OCI-LY1 (cell line): ENCODE data around the gene RBM46.

Experiments used
- H2AFZ ChIP-seq: fragments of 200-600 bp; sonication (generic), shearing (Covaris generic); 2 replicates; pipeline ENCODE4 v1.6.0; 2014; ENCODE audit warnings: antibody characterized with exemption, mild to moderate bottlenecking, low read length
- H3F3A ChIP-seq: fragments of 200-600 bp; sonication (generic), shearing (Covaris generic); 2 replicates; pipeline ENCODE4 v1.6.0; 2014; ENCODE audit warnings: mild to moderate bottlenecking, antibody characterized with exemption, low read length, moderate library complexity; ENCODE audit not compliant: insufficient read depth
- H3K27ac ChIP-seq: fragments of 200-600 bp; sonication (generic); 2 replicates; pipeline ENCODE4 v1.5.1; 2014; ENCODE audit warnings: low read length, mixed run types, mild to moderate bottlenecking, low read depth; ENCODE audit not compliant: poor library complexity, severe bottlenecking
- H3K27me3 ChIP-seq: fragments of 200-600 bp; sonication (generic); 2 replicates; pipeline ENCODE4 v1.6.0; 2014; ENCODE audit warnings: antibody characterized with exemption, mild to moderate bottlenecking, low read length, moderate library complexity; ENCODE audit not compliant: insufficient read depth
- H3K36me3 ChIP-seq: fragments of 200-600 bp; sonication (generic); 2 replicates; pipeline ENCODE4 v1.6.1; 2014; ENCODE audit warnings: mild to moderate bottlenecking, antibody characterized with exemption, low read length, moderate library complexity, mixed read lengths; ENCODE audit not compliant: insufficient read depth
- H3K4me1 ChIP-seq: fragments of 200-600 bp; sonication (generic); 2 replicates; pipeline ENCODE4 v1.5.1; 2014; ENCODE audit warnings: mild to moderate bottlenecking, low read length, moderate library complexity; ENCODE audit not compliant: insufficient read depth, severe bottlenecking
- H3K4me2 ChIP-seq: fragments of 200-600 bp; sonication (generic), shearing (Covaris generic); 2 replicates; pipeline ENCODE4 v1.6.1; 2014; ENCODE audit warnings: low read length
- H3K4me3 ChIP-seq: fragments of 200-600 bp; sonication (generic); 2 replicates; pipeline ENCODE4 v1.5.1; 2014; ENCODE audit warnings: low read length, low read depth, mild to moderate bottlenecking, mixed read lengths; ENCODE audit not compliant: poor library complexity, severe bottlenecking
- H3K79me2 ChIP-seq: fragments of 200-600 bp; shearing (Covaris generic); 2 replicates; pipeline ENCODE4 v1.6.1; 2016; ENCODE audit warnings: mixed run types, low read length, mixed read lengths; ENCODE audit not compliant: insufficient read depth
- H3K9ac ChIP-seq: fragments of 200-600 bp; sonication (generic), shearing (Covaris generic); 2 replicates; pipeline ENCODE4 v1.6.1; 2014; ENCODE audit warnings: mild to moderate bottlenecking, low read length, mixed read lengths
- H3K9me2 ChIP-seq: fragments of 200-600 bp; sonication (generic), shearing (Covaris generic); 2 replicates; pipeline ENCODE4 v1.6.1; 2014; ENCODE audit warnings: low read depth, mild to moderate bottlenecking, low read length, mixed read lengths
- H3K9me3 ChIP-seq: fragments of 200-600 bp; shearing (Covaris generic); 2 replicates; pipeline ENCODE4 v1.6.1; 2014; ENCODE audit warnings: low read length, mixed read lengths
- H4K20me1 ChIP-seq: fragments of 200-600 bp; sonication (generic), shearing (Covaris generic); 2 replicates; pipeline ENCODE4 v1.6.0; 2016; ENCODE audit warnings: mild to moderate bottlenecking, low read length; ENCODE audit not compliant: insufficient read depth
- CTCF ChIP-seq: fragments of 200-600 bp; sonication (generic), shearing (Covaris generic); IDR thresholded peaks from 2 replicates; pipeline ENCODE4 v1.5.1; 2017; ENCODE audit warnings: mild to moderate bottlenecking, antibody characterized with exemption, low read length, moderate library complexity, mixed read lengths
- EZH2 ChIP-seq: fragments of 200-600 bp; sonication (generic), shearing (Covaris generic); IDR thresholded peaks from 2 replicates; pipeline ENCODE4 v1.8.0; 2017; ENCODE audit warnings: borderline replicate concordance, mixed run types, mild to moderate bottlenecking, antibody characterized with exemption, low read length, moderate library complexity, mixed read lengths

RBM46 gene

GRCh38 chr4:154740462-154740861, 40.6 kb upstream of the RBM46 start:
- no peaks in the 10 kb centered on the region for H3K27me3 ChIP-seq

GRCh38 chr4:154741131-154741665, 39.9 kb upstream of the RBM46 start:
- TF ChIP-seq EZH2 = no peak
- no peak for TF ChIP-seq CTCF
- H2AFZ ChIP-seq = no peak overlapping the region
- H3K4me2 ChIP-seq = no peak overlapping the region
- no peak overlapping the region for H3K4me3 ChIP-seq
- H3K9ac ChIP-seq = no peak overlapping the region
- no peaks in the 10 kb centered on the region for H3K4me1 ChIP-seq
- H3K9me3 ChIP-seq = no peaks in the 10 kb centered on the region
- H3K27ac ChIP-seq = no peak overlapping the region
- H3K9me2 ChIP-seq = no peaks in the 10 kb centered on the region
- no peaks in the 10 kb centered on the region for H3K27me3 ChIP-seq
- H4K20me1 ChIP-seq = no peaks in the 10 kb centered on the region
- H3K36me3 ChIP-seq = no peaks in the 10 kb centered on the region
- no peaks in the 10 kb centered on the region for H3K79me2 ChIP-seq
- no peaks in the 10 kb centered on the region for H3F3A ChIP-seq

More at GRCh38 chr4:154740462-154740861, 40.6 kb upstream of the RBM46 start:
- H4K20me1 ChIP-seq = no peaks in the 10 kb centered on the region
- H3K9me3 ChIP-seq = no peaks in the 10 kb centered on the region
- no peak overlapping the region for H3K27ac ChIP-seq
- no peak overlapping the region for H3K4me2 ChIP-seq
- TF ChIP-seq EZH2 (no peak), CTCF (no peak)
- no peak overlapping the region for H3K9ac ChIP-seq
- H2AFZ ChIP-seq = no peak overlapping the region
- no peaks in the 10 kb centered on the region for H3K79me2 ChIP-seq
- H3K36me3 ChIP-seq = no peaks in the 10 kb centered on the region
- no peaks in the 10 kb centered on the region for H3K4me1 ChIP-seq
- H3K4me3 ChIP-seq = no peak overlapping the region
- no peaks in the 10 kb centered on the region for H3K9me2 ChIP-seq
- H3F3A ChIP-seq = no peaks in the 10 kb centered on the region

- Histone ChIP-seq H3K27me3 (no peaks in the 10 kb centered on the region), H3K9ac (no peak overlapping the region), H4K20me1 (no peaks in the 10 kb centered on the region), H3K27ac (no peak overlapping the region), H3K9me3 (no peaks in the 10 kb centered on the region), H3K9me2 (no peaks in the 10 kb centered on the region), H2AFZ (no peak overlapping the region), H3K4me3 (no peak overlapping the region), H3F3A (no peaks in the 10 kb centered on the region), H3K36me3 (no peaks in the 10 kb centered on the region), H3K79me2 (no peaks in the 10 kb centered on the region), H3K4me1 (no peaks in the 10 kb centered on the region), H3K4me2 (no peak overlapping the region)
- TF ChIP-seq EZH2 (no peak), CTCF (no peak)
These were observed 38.9 kb upstream of the RBM46 start for GRCh38 chr4:154741922-154742850.
